Muscle of back (tissue), 11 donors: ENCODE data around the gene FBXW5. TPM values are rescaled to one million over a fixed set of nuclear protein-coding genes. Genes with fewer than 3 reads are reported as not detected.

Experiments used
- DNase-seq, 3 donors: peaks; one replicate each; pipeline versions ENCODE4 v3.0.0 to v3.0.0-alpha.2; 2013
- polyA plus RNA-seq, 10 donors: library from polyadenylated mRNA; unstranded; fragments of 120-200 nt; gene quantifications; one replicate each; pipeline ENCODE4 v1.2.1, GENCODE V29; 2013; ENCODE audit not compliant: insufficient read length in 10 of 10

FBXW5 gene
- polyA plus RNA-seq, 10 donors: 27.4 to 47.9 (median 34.4) TPM

GRCh38 chr9:136939431-136939995 is 5.0 kb downstream of the FBXW5 start:
- DNase-seq: peak in 1 of 3 donors; percentile 0

- DNase-seq: peak in 1 of 3 donors; percentile 1
These were observed 7.1 kb downstream of the FBXW5 start for GRCh38 chr9:136937186-136938001.

- DNase-seq: peak in 1 of 3 donors; percentile 0
These were observed 7.8 kb downstream of the FBXW5 start for GRCh38 chr9:136936645-136937170.

DNA sequence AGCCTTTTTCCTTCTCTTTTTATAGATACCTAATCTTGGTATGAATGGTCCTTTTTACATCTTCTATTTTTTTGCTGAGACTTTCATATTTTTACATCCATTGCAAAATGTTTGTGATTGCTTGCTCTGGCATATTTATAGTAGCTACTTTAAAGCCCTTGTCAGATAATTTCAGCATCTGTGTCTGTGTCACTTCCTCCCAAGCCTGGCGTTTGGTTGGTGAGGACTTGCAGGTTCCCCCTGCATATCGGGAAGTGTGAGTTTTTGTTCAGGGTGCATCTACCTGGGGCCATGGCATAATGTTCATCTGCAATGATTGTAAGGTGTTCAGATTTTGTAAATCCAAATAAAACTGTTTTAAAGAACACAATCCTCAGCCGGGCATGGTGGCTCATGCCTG is 8.9 kb downstream of the FBXW5 start:
- no peak for DNase-seq

GRCh38 chr9:136934277-136934676 is 10.3 kb downstream of the FBXW5 start:
- no peak for DNase-seq

GRCh38 chr9:136931611-136932130 is 12.9 kb downstream of the FBXW5 start:
- DNase-seq: no peak

DNA sequence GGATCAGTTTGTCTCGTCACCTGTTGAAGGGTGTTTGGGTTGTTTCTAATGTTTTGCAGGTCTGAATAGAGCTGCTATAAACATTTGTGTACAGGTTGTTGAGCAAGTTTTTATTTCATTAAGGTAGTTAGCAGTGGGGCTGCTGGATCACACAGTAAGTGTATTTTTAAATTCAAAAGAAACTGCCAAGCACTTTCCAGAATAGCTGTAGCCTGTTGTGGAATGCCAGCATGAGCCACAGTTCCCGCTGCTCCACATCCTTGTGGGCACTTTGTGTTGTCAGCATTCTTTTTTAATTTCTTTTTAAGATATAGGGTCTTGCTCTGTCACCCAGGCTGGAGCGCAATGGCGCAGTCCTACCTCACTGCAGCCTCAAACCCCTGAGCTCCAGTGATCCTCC is 14.5 kb downstream of the FBXW5 start:
- DNase-seq: no peak

DNA sequence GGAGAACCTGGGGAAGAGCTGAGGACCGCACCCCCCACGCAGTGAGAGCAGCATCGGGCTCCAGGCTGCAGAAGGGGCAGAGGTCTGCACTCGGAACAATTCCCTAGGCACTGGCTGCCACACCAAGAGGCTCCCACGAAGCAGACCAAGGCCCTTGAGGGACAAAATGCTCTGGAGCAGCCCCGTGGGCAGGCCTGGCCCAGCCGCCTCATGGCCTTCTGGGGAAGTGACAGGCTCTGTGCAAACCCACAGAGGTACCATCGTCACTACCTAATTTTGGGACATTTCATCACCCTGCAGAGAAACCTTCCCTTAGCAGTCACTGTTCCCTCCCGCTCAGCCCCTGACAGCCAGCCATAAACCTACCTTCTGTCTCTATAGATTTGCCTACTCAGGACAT is 15.9 kb downstream of the FBXW5 start:
- no peak for DNase-seq

GRCh38 chr9:136927343-136928271 is 16.9 kb downstream of the FBXW5 start:
- no peak for DNase-seq

- DNase-seq: no peak
These were observed 17.8 kb downstream of the FBXW5 start for GRCh38 chr9:136926749-136927148.

DNA sequence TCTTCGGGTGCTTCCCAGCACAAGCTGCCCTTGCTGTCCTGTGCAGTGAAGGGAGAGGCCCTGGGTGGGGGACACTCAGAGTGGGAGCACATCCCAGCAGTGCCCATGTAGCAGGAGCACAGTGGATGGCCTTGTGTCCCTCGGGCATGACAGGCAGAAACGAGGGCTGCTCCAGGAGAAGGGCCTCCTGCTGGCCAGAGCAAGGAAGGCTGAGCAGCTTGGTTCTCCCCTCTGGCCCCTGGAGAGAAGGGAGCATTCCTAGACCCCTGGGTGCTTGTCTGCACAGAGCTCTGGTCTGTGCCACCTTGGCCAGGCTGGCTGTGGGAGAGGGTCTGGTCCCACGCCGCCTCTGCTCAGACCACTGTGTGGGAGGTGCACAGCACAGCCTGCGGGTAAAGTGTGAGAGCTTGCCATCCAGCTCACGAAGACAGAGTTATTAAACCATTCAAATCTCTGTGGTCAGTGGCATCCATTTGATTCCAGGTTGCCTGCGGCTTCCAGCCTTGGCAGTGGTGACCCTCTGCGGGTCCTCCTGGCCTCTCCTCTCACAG is 18.3 kb downstream of the FBXW5 start:
- DNase-seq: no peak

DNA sequence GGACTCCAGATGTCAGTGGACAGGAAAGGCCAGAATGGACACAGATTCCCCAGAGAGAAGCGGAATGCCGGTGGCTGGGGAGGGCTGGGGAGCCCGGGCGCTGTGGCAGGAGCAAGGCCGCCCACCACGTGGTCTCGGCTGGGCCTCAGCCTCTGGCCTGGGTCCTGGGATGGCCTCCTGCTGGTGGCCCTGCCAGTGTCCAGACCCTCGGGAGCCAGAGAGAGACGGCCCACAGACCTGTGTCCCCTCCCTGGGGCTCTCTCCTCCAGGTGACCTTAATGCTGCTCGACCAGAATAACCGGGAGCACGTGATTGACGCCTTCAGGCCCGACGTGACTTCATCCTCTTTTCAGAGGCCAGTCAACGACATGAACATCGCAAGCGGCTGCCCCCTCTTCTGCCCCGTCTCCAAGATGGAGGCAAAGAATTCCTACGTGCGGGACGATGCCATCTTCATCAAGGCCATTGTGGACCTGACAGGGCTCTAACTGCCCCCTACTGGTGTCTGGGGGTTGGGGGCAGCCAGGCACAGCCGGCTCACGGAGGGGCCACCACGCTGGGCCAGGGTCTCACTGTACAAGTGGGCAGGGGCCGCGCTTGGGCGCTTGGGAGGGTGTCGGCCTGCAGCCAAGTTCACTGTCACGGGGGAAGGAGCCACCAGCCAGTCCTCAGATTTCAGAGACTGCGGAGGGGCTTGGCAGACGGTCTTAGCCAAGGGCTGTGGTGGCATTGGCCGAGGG is 19.0 kb downstream of the FBXW5 start:
- no peak for DNase-seq

- DNase-seq: no peak
These were observed 20.7 kb downstream of the FBXW5 start for GRCh38 chr9:136923881-136924280.

DNA sequence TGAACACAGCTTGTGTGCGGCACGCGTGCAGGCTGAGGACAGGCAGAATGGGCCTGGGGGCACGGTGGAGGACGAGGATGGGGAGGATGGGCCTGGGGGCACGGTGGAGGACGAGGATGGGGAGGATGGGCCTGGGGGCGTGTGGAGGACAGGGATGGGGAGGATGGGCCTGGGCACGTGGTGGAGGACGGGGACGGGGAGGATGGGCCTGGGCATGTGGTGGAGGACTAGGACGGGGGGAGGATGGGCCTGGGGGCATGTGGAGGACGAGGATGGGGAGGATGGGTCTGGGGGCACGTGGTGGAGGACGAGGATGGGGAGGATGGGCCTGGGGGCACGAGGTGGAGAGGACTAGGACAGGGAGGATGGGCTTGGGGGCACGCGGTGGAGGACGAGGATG is 22.0 kb downstream of the FBXW5 start:
- DNase-seq: no peak

DNA sequence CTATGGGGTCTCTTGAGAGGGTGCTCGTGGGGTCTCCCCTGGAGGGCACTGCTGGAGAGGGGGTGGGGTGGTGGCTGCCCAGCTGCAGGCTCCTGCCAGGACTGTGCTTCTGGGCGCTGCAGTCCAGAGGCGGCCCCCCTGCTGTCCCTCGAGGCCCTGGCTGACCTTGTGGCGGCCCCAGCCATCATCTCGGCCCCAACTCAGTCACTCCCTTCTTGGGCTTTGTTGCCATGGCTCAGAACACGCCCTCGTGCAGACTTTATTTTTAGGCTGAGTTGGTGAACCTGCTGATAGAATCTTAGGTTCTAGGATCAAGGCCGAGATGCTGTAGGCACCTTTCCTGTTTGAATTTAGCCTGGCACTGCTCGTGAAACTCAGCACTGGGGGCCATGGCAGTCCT is 22.8 kb downstream of the FBXW5 start:
- no peak for DNase-seq

- no peak for DNase-seq
These were observed 23.2 kb downstream of the FBXW5 start for GRCh38 chr9:136921307-136921706.

GRCh38 chr9:136920734-136921231 is 23.8 kb downstream of the FBXW5 start:
- no peak for DNase-seq

GRCh38 chr9:136920069-136920468 is 24.5 kb downstream of the FBXW5 start:
- DNase-seq: no peak

DNA sequence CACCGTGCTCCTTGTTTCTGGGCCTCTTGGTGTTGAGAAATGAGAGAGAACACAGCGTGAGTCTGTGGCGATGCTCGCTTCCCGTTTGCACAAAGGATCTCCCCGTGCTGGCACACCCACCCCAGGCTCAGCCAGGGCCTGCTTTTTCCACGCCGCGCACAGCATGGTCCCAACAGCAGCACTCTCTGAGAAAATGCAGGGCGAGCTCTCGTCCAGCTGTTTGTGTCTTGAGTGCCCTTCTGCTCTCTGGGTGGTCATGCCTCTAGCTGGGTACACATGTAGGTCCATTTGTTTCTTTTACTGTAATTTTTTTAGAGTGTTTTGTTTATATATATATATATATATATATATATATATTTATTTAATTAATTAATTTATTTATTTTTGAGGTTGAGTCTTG is 26.6 kb downstream of the FBXW5 start:
- DNase-seq: no peak

- DNase-seq: no peak
These were observed 28.0 kb downstream of the FBXW5 start for GRCh38 chr9:136916330-136917184.
